DMS53 treated with DMSO at 0.1 percent for 48 hours (cell line): ENCODE data around the gene C7orf57.

ENCODE experiments used
- DNase-seq: peaks from one replicate; lab custom pipeline; 2025; ENCODE audit not compliant: unreplicated experiment; lab: John Stamatoyannopoulos, UW

Gene C7orf57

GRCh38 chr7:48107926-48108472 is 72.7 kb downstream of the C7orf57 start:
- DNase-seq = no peak

GRCh38 chr7:48108959-48109847 is 73.9 kb downstream of the C7orf57 start:
- no peak for DNase-seq

GRCh38 chr7:48109848-48110663 is 74.7 kb downstream of the C7orf57 start:
- peak; percentile 84 for DNase-seq

- DNase-seq = no peak
These were observed 75.5 kb downstream of the C7orf57 start for GRCh38 chr7:48110868-48111267.
